Pancreas (tissue), 10 donors: ENCODE results near the gene DGKD. TPM values are rescaled to one million over a fixed set of nuclear protein-coding genes. Genes with fewer than 3 reads are reported as not detected.

Source experiments
- ATAC-seq, 4 donors: fragments of 200-7000 bp; cut with Tn5 transposase; one replicate each; pipeline versions ENCODE4 v1.8.0 to v1.9.1; 2020; ENCODE audit warnings: mild to moderate bottlenecking in 4 of 4, moderate library complexity in 4 of 4
- DNase-seq, 6 donors: peaks; one replicate each; pipeline ENCODE4 v3.0.0-alpha.2; 2020
- FAIRE-seq: peaks from 2 replicates; lab custom pipeline; 2012; peaks lifted over from hg19 to GRCh38; lab: Jason Lieb, UNC
- H3K27ac ChIP-seq, 4 donors: fragments of 200-600 bp; sonication (generic); 1 replicate in 3 of 4; 2 replicates in 1 of 4; pipeline versions ENCODE4 v1.5.0 to v1.8.0; 2020
- H3K27me3 ChIP-seq, 4 donors: fragments of 200-600 bp; one replicate each; pipeline ENCODE4 v1.8.0; 2021
- H3K36me3 ChIP-seq, 3 donors: fragments of 200-600 bp; sonication (generic) in 1 of 3; one replicate each; pipeline versions ENCODE4 v1.5.0 to v1.8.0; 2020 to 2021
- H3K4me1 ChIP-seq, 3 donors: fragments of 200-600 bp; one replicate each; pipeline ENCODE4 v1.8.0; 2021
- H3K4me3 ChIP-seq, 4 donors: fragments of 200-600 bp; sonication (generic) in 2 of 4; one replicate each; pipeline versions ENCODE4 v1.5.0 to v1.8.0; 2020 to 2021
- H3K9me3 ChIP-seq, 4 donors: fragments of 200-600 bp; one replicate each; pipeline ENCODE4 v1.8.0; 2021
- WGBS, 2 donors: extraction: QIAGEN DNeasy Blood & Tissue Kit; methylation state at CpG; one replicate each; pipeline ENCODE4 v1.1.7; 2013; 5-methylcytosine and 5-hydroxymethylcytosine counted together
- intact Hi-C, 3 donors: fragments of 100-400 bp; cut with DNase I; formaldehyde crosslinking; loops; one replicate each; pipeline versions ENCODE4 v1.11.1 to v1.14.2; 2022
- polyA plus RNA-seq, 2 donors: library from polyadenylated mRNA; stranded (reverse); fragments of 200-250 nt; gene quantifications; one replicate each; pipeline ENCODE4 v1.2.3, GENCODE V29; 2013
- total RNA-seq, 6 donors: library from RNA; stranded (reverse); fragmentation: NEBNext Ultra II Directional in 4 of 6; extraction: Animal tissue kit (Norgen Biotek cat#: 25700) in 4 of 6; gene quantifications; one replicate each; pipeline versions ENCODE4 v1.2.1 to v1.2.4, GENCODE V29; 2021 to 2023
- TF ChIP-seq, protein P1 (sequence below), 4 donors: fragments of 200-600 bp; sonication (generic) in 3 of 4; IDR thresholded peaks; one replicate each; pipeline versions ENCODE4 v1.5.0 to v1.8.0; 2021; ENCODE audit warnings: antibody characterized with exemption in 4 of 4
- donor health status: healthy with polysubstance abuse.
- donor health status: DM: no; HTN: no; CAD: no; lungs with moderate emphysema.
- donor health status: DM: no; HTN: no; CAD: no.
- donor health status: control.
- donor health status: control.
- donor health status: Bipolar disorder and iron deficiency.
- donor health status: DM: yes; HTN: yes; CAD: no.
- donor health status: DM: no; HTN: no; CAD: no.
- donor health status: DM: no; HTN: no; CAD: no.
- donor health status: DM: yes; HTN: yes; CAD: no.

The DGKD gene
- total and polyA plus RNA-seq, 8 donors: 6.7 to 16.3 (median 8.9) TPM

DNA sequence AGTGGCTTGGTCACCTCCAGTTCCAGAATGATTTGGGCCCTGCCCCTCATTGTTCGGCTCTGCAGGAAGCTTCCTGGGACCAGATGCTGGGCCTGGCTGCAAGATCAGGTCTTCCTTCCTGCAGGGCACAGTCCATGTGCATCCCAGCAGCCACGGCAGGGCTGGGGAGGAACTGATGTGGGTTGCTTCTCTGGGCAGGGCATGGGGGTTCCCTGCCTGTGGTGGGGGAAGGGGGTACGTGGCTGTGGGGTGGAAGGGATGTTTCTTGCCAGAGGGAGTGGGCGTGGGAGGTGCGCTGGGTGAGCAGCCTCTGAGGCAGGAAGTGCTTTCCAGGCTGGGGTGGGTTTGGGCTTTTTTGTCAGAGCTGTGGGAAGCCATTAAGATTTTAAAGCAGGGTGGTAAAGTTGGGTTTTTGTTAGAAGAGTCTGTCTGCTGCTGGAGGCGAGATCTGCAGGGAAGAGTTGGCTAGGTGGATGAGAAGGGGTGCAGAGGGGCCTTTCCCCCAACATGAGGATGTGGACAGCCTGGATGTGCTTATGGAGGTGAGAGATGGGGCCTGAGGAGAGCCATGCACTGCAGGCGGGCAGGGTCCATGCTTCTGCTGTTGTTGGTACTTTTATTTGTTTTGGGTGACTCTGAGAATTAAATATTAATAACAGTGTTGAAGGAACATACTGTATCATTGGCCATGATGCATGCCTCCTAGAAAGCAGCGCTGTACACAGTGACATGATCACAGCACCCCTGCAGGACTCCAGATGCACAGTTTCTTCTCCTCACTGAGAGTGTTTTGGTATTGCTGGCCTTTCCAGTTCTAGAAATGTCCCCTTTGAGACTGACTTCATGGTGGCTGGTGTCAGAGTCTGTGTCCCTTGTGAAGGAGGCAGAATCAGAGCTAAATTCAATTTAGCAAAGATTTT, 45.3 kb downstream of the DGKD start:
- Histone ChIP-seq H3K4me3 (no peak overlapping the region), H3K9me3 (no peaks in the 10 kb centered on the region)
- 88 to 89% methylated on average over 8 of the region's 8 CpGs for WGBS, 2 donors

DNA sequence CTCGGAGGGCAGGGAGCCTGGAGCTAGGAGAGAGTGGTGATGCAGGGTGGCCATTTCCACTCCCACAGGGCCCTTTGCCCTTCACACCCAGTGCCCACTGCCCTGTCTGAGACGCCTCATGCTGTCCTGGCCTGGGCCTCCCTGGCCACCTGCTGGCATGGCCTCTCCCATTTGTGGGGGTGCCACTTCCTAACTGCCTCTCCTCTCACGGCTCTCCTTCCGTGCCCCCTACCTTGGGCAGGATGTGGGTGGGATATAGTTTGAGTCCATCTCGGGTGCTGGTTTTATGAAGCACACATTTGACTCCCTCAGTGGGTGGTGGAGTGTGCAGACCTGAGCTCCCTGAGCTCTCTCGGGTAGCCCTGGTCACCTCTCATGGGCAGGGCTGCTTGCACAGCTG, 46.0 kb downstream of the DGKD start:
- ATAC-seq (no peak), FAIRE-seq (no peak), DNase-seq (no peak)
- Histone ChIP-seq H3K4me1 (no peaks in the 10 kb centered on the region), H3K36me3 (no peaks in the 10 kb centered on the region), H3K27ac (no peak overlapping the region), H3K27me3 (no peaks in the 10 kb centered on the region), H3K4me3 (no peak overlapping the region), H3K9me3 (no peaks in the 10 kb centered on the region)
- intact Hi-C loops: no loop called here
- WGBS, 2 donors: 88 to 92% methylated on average over 6 of the region's 6 CpGs
- TF ChIP-seq, protein P1, sequence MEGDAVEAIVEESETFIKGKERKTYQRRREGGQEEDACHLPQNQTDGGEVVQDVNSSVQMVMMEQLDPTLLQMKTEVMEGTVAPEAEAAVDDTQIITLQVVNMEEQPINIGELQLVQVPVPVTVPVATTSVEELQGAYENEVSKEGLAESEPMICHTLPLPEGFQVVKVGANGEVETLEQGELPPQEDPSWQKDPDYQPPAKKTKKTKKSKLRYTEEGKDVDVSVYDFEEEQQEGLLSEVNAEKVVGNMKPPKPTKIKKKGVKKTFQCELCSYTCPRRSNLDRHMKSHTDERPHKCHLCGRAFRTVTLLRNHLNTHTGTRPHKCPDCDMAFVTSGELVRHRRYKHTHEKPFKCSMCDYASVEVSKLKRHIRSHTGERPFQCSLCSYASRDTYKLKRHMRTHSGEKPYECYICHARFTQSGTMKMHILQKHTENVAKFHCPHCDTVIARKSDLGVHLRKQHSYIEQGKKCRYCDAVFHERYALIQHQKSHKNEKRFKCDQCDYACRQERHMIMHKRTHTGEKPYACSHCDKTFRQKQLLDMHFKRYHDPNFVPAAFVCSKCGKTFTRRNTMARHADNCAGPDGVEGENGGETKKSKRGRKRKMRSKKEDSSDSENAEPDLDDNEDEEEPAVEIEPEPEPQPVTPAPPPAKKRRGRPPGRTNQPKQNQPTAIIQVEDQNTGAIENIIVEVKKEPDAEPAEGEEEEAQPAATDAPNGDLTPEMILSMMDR (IDR thresholded peaks at IDR 0.05): no peak

More for the DNA sequence above, 45.3 kb downstream of the DGKD start:
- TF ChIP-seq, protein P1 (IDR thresholded peaks at IDR 0.05): no peak
- no peak for DNase-seq
- no peaks in the 10 kb centered on the region for H3K4me1 ChIP-seq
- no peak for FAIRE-seq
- H3K36me3 ChIP-seq: no peaks in the 10 kb centered on the region
- no peaks in the 10 kb centered on the region for H3K27me3 ChIP-seq
- intact Hi-C loops: no loop called here
- H3K27ac ChIP-seq: no peak overlapping the region
- no peak for ATAC-seq

DNA sequence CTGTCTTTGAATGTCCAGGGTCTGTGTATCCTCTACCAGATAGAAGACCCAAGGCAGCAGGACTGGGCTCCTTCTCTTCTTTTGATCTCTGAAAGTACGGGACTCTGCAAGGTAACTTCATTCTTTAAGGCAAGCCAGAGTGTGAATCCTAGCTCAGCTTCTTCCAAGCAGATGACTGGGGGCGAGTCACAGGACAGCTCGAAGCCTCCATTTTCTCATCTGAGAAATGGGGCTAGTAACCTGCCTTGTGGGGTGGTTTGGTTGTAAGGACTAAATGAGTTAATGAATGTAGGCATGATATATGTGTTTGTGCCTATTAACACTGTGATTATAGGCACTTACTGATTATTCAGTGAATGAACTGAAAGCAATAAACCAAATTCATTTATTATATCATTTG, 46.7 kb downstream of the DGKD start:
- no peaks in the 10 kb centered on the region for H3K9me3 ChIP-seq
- WGBS, 2 donors: 96 to 97% methylated on average over 3 of the region's 3 CpGs
- no peak overlapping the region for H3K27ac ChIP-seq
- ATAC-seq: no peak
- TF ChIP-seq, protein P1 (IDR thresholded peaks at IDR 0.05): no peak
- no peaks in the 10 kb centered on the region for H3K36me3 ChIP-seq
- FAIRE-seq: no peak
- H3K4me3 ChIP-seq: no peak overlapping the region
- H3K27me3 ChIP-seq: no peaks in the 10 kb centered on the region
- H3K4me1 ChIP-seq: no peaks in the 10 kb centered on the region
- no peak for DNase-seq
- intact Hi-C loops: no loop called here

DNA sequence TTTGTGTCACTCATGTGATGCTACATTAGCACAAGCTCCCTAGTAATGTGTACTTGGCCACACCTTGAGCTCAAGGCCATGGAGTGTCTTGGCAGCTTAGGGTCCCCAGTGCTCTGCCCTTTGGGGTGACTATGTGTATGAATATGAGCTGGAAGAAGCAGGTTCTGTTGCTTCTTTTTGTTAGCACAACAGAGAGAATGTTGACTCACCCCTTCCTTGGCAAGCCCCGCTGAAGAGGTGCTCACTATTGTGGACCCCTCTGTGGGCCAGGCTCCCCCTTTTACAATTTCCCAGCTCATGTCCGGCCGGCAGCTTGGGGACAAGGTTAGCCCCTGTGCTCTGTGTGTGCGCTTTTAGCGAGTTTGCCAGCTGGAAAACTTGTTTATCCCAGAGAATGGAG, 48.1 kb downstream of the DGKD start:
- Histone ChIP-seq H3K27ac (no peak overlapping the region), H3K4me3 (no peak overlapping the region), H3K4me1 (no peaks in the 10 kb centered on the region), H3K9me3 (no peaks in the 10 kb centered on the region), H3K27me3 (no peaks in the 10 kb centered on the region), H3K36me3 (no peaks in the 10 kb centered on the region)
- 59 to 89% methylated on average over 5 of the region's 5 CpGs for WGBS, 2 donors
- no peak for ATAC-seq
- no peak for DNase-seq
- no peak for FAIRE-seq
- intact Hi-C loops: no loop called here
- TF ChIP-seq, protein P1 (IDR thresholded peaks at IDR 0.05): no peak

DNA sequence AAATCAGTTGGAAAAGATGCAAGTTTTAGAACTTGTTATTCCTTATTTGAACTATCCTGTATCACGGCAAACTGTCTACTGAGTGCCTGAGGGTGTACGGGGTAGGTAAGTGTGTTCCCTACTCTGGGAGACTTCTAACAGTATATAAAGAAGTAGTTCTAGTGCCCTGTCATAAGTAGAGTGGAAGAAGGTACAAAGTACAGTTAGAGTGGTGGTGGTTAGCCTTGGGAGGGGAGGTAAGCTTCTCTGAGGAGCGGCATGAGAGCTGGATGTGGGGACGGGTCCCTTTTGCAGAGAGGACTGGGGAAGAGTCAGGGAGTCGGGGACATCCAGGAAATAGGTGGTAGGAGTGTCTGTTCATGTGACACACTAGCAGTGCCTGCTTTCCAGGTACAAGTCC, 48.5 kb downstream of the DGKD start:
- 70 to 88% methylated on average over 5 of the region's 5 CpGs for WGBS, 2 donors
- Histone ChIP-seq H3K27me3 (no peaks in the 10 kb centered on the region), H3K27ac (no peak overlapping the region), H3K4me3 (no peak overlapping the region), H3K4me1 (no peaks in the 10 kb centered on the region), H3K36me3 (no peaks in the 10 kb centered on the region), H3K9me3 (no peaks in the 10 kb centered on the region)
- intact Hi-C loops: no loop called here
- DNase-seq: no peak
- ATAC-seq: peak in 1 of 4 donors; percentile 25
- TF ChIP-seq, protein P1 (IDR thresholded peaks at IDR 0.05): no peak
- FAIRE-seq: no peak
